SKM-1 (cell line): ENCODE data around the gene MED22.

Source experiments
- DNase-seq: peaks from one replicate; lab custom pipeline; 2025; ENCODE audit not compliant: unreplicated experiment; lab: John Stamatoyannopoulos, UW

Gene MED22

DNA sequence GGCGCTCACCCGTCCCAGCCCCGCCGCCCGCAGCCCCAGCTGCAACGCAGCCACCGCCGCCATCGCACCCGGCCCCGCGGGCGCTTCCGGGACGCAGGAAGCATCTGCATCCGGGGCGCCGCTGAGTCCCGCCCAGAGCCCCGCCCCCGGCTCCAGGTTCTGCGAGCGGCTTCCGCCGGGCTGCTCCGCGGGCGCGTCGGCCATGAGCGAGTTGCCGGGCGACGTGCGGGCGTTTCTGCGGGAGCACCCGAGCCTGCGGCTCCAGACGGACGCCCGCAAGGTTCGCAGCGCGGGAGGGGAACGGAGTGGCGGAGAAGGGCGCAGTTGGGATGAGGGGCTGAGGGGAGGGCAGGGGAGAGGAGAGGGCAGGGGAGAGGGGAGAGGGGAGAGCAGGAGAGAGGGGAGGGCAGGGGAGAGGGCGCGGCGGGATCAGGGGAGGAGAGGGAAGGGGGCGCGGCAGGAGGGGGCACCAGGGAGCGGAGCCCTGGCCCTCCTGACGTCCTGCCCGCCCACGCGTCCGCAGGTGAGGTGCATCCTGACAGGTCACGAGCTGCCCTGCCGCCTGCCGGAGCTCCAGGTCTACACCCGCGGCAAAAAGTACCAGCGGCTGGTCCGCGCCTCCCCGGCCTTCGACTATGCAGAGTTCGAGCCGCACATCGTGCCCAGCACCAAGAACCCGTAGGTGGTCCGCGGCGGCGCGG is 8.6 kb upstream of the MED22 start, which contains the start of the genes SURF1 and SURF2:
Gene SURF1, minus strand, starts transcription at position 97 of the 701 bp plus-strand sequence. Its CDS starts 34 bp downstream, at position 63.
Gene SURF2, plus strand, starts transcription at position 160 of the 701 bp plus-strand sequence. Its CDS starts 43 bp downstream, at position 203.
- peak; percentile 45 for DNase-seq

DNA sequence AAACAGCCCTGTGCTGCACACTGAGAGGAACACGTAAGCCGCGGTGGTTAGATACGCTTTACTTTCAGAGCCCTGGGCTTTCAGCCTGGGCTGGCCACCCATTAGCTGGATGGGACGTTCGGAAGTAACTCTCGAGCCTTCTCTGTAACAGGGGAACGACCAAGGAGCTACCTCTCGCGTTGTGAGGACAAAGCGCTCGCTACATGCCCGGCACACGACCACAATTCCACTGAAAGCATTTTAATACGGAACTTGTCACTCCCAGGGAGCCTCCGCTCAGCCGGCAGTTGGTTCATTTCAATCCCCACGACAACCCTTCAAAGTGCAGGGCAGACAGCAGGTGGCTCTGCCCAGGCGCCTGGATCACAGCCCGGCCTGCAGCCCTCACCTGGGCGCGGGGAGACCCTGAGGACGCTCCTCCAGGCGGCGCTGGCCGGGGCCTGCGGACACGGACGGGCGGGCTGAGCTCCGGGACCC is 8.0 kb upstream of the MED22 start:
- no peak for DNase-seq

DNA sequence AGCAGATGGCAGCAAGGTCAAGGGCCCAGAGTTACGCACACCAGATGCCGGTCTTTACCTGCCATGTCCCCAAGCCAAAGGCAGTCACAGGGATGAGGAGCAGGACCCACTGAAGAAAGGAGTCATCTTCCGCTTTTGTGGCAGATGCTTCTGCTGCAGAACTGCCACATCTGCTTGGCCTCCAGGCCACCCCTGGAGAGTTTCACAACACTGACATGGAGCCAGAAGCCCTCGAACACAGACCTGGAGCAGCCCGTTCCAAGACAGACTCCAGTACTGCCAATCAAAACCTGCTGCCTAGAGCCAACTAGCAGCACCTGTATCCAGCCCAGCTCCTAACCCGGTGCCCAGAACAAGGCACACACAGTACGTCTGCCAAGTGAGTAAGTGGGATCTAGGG is 6.8 kb upstream of the MED22 start:
- no peak for DNase-seq

DNA sequence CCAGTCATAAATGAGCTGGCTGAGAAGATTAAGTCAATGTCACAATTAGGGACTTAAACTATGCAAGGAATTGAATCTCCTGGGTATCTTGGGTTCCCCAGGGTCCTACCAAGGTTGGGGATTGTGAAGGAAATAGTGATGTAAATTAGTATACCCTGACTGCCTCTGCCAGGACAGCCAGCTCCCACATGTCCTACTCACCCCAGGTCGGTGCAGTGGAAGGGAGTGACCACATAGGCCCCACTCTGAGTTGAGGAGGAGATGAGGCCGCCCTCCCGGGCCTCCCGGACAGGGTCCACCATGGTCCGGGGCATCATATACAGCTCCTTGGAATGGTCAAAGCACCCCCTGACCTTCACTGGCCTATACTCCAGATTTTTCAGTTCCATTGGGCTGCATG is 5.6 kb upstream of the MED22 start:
- no peak for DNase-seq

DNA sequence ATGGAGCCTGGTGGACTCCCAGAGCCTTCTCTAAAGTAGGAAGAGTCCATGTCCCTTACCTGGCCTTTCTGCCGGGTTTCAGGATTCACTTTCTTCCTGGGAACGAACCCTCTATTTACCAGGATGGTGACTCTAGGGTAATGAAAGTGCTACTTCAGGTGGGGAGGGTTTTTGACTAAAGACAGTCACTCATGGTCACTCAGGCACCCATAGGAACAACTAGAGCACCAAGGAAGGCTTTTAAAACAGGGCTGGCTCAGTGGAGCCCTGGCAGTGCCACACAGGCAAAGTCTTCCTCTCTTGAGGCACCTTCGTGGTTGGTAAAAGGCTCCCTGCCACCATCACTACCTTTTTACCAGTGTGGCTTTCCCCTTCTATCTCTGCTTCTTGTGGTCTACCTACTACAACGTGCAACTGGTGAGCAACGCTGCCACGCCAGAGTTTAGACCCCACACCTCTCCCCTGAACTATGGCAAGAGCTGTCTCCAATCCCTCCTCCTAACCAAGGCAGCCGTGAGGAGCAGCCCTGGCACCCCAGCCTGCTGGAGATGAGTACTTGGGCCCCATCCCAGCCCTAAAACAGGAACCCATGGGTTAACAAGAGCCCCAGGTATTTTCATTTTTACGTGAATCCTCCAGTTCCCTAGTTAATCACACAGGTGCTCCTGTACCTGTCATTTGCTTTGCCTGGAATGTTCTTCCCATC is 4.9 kb upstream of the MED22 start:
- no peak for DNase-seq

DNA sequence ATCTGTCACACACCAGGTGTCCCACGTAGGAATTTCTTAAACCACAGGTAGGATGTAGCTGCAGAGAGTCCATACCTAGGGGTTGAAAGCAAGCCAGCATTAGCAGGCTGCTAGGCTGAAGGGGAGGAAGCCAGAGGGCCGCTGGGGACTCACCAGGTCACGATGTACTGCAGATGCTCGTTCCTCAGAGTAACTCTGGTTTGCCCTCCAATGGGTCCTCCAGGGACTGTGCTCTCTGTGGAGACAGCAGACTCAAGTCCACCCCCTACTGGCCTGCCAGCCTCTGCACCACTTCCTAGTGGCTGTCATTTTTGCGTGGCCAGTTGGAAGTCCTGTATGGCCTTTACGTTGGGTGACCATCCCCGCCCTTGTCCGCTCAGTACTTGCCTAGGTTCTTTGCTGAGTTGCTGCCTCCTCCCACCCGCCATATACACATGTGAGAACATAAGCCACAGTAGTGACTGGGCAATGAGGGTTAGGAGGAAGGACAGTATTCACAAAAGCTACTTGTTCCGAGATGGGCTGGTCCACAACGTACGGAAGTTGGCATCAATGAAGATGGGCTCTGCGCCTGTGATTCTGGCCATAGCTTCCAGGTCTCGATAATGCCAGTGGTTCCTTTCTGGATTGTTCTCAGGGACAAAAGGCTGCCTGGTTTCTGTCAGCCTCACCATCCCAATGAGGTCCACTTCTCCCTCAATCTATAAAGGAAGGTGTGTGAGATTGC is 4.1 kb upstream of the MED22 start:
- DNase-seq = peak; percentile 74

DNA sequence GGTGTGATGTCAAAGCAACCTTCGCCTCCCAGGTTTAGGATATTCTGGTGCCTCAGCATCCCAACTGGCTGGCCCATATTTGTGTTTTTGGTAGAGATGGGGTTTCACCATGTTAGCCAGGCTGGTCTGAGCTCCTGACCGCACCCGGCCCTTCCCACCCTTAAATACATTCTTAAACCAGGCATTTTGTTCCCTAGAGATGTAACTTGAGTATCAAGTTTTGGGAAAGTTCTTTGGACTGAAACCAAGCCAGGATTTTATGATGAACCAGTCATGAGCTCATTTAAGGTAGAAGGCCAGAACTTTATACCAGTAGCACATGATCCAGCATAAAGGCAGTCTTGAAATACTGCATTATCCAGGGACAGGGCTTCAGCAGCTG is 3.6 kb upstream of the MED22 start:
- DNase-seq = no peak

DNA sequence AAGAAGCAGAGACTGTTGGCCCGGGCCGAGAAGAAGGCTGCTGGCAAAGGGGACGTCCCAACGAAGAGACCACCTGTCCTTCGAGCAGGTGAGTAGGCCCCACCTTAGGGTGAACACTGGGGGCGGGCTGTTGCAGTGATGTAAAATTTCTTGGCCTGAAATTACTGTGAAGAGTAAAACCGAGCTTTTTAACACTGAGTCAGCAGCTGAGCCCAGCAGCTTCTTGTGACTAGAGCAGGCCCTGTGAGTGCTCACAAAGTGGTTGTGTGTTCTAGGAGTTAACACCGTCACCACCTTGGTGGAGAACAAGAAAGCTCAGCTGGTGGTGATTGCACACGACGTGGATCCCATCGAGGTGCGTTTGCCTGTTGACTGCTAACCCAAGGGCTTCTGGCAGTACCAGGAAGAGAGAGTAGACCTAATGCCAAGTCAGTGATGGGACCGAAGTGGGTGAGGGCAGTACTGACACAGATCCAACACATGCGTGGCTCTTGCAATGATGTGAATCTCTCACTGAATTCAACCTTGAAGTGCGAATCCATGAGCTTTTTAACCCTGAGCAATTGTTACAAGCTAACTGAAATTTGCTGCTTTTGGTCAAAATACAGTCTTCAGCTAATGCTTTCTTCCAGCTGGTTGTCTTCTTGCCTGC is 2.2 kb upstream of the MED22 start:
- no peak for DNase-seq

DNA sequence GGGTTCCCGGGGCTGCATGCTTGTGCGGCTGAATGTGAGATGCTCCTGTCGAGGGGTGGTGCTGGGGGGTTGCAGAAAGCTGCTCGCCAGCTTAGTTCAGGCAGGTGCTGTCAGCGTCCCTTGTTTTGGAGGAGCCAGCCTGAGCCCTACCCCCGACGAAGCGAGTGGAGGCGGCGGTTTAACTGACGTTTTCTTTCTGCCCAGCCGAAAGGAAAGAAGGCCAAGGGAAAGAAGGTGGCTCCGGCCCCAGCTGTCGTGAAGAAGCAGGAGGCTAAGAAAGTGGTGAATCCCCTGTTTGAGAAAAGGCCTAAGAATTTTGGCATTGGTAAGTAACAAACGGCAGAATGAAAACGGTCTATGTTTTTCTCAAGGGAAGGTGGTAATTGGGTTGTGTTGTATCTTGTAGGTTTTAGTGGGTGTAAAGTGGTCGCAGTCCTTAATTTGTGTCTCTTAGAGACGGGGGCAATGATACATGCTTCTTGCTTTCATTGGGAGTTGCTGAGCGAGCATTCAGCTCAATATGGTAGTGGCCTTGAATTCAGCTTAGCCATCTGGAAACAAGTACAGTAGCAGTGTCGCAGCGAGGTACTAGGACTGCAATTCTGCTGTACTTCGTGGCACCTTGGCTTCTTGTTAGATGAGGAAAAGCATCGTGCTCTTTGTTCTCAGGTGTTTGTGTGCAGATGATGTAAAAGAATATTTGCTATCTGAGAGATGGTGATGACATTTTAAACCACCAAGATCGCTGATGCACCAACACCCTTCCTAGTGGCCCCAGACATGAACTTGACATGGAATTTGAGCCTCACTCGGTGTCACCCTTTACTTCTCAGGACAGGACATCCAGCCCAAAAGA is 1.0 kb upstream of the MED22 start:
- DNase-seq = no peak

DNA sequence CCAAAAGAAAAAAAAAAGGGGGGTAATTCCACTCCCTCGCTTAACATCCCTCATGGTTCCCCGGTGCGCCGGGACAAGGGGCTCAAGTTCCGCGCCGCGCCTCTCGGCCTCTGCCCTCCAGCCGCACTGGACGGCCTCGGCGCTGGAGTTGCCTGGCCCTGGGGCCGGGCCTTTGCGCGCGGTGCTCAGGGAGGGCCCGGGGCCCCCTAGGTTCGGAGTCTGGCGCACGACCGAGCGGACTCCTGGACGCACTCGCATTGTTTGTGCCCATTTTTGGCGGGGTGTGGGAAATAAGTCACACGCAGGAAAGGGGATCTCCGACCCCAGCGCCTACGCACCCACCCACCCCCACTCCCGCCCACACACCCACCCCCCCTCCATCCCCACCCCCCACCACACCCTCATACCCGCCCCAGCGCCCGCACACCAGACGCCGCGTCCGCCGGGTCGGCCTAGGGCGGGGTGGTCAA is 381 bp downstream of the MED22 start:
- no peak for DNase-seq

DNA sequence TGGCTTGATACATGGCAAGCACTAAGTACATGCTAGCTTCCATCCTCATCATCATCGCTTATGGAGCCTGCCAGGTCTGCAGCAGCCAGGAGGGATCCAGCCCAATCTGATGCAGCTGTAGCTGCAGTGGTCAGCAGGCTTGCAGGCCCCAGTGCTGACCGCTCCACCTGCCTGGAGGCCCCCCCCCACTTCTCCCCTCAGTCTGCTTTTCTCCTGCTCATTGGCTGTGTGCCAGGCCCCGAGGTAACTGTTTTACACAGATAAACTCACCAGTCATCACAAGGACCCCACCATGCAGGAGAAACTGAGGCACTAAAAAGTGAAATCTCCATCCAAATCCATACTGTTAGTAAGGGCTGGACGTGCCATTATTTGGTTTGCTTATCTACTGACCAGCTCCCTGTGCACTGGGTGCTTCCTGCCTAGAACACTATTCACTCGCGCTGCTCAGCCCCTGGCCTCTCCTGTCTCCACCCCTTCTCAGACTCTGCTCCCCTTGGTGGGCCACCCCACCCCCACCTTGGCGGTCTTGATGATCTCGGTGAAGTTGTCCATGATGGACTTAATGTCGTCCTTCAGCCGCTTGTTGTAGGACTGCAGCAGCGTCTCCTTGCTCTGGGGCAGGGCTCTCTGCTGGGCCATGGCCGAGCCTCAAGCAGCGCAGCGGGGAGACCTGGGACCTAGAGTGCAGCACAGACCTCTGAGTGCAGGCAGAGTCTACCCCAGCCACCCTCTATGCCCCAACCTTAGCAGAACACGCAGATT is 1.7 kb downstream of the MED22 start:
- DNase-seq = no peak

DNA sequence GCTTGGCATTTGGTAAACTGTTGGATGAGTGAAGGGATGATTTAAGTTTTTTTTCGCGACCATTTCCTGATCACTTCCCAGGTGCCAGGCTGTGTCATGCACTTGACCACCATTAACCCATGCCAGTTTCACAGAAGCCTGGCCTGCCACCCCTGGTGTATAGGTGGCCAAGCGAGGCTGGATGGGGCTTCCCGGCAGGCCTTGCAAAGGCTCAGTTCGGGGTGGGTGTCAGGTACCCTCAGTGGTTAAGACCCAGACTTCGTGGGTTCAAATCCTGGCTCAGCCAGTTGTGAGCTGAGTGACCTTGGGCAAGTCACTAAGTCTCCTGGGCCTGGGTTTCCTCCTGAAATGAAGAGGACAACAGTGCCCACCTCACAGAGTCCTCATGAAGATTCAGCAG is 2.3 kb downstream of the MED22 start:
- no peak for DNase-seq

DNA sequence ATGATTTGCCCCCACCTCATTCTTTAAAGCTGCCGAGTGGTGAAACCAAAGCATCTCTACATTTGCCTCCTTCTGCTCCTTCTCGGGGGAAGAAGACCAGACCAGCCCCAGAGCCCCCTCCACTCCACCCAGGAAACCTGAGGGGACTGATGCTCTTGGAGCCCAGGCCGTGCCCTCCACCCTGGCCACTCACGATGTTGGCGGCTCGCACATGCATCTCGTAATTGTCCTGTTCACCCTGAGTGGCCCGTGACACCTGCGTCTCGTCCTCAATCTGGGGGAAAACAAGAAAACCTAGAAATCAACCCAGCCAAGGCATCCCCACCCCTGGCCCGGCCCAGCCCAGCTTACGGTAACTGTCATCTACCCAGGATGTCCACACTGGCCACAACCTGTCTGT is 3.0 kb downstream of the MED22 start:
- DNase-seq = no peak

DNA sequence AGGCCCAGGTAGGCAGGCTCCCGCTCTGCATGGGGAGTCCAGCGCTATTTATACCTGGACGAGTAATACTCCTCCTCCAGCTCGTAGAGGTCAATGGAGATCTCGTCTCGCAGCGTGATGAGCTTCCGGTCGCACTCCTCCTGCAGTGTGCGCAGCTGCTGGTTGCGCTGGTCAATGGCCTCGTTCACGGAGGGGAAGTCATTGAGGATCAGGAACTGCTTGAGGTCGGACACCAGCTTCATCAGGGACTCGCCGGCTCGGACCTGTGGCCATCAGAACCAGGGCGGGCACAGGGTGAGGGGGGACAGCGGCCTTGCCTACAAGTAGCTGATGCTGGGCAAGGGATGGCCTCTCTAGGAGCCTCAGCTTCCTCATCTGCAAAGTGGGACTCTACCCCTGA is 3.9 kb downstream of the MED22 start:
- DNase-seq = no peak

DNA sequence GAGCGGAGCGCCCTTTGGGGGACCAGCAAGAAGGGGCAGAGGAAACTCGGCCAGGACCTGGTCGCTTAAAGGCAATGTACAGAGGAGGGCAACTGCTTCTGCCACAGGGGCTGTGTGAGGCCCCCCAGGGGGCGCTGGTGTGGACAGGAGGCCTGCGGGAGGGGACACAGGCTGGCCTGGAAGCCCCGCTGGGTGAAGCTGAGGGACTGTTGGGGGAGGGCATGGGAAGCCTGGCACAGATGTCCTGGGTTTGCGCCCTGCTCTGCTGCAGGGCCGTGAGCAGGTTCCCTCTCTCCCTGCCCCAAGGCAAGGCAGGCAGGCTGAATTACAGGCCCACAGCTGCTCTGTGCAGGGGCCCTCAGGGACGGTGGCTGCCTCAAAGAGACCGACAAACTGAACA is 5.4 kb downstream of the MED22 start:
- no peak for DNase-seq

DNA sequence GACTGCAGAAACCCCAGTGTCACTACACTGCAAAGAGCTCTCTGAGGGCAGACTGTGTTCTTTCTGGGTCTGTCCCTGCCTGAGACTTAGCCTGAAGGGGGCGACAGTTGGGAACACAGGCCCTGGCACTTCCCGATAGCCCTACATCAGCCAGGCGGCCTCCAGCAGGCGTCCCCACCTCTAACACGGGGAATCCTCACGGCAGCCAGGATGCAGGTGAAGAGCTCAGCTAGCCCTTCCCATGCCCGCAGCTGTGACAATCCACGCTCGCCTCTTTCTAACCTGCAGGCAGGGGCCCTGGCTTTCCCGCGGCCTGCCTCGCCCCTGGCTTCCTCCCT is 5.9 kb downstream of the MED22 start:
- DNase-seq = no peak

DNA sequence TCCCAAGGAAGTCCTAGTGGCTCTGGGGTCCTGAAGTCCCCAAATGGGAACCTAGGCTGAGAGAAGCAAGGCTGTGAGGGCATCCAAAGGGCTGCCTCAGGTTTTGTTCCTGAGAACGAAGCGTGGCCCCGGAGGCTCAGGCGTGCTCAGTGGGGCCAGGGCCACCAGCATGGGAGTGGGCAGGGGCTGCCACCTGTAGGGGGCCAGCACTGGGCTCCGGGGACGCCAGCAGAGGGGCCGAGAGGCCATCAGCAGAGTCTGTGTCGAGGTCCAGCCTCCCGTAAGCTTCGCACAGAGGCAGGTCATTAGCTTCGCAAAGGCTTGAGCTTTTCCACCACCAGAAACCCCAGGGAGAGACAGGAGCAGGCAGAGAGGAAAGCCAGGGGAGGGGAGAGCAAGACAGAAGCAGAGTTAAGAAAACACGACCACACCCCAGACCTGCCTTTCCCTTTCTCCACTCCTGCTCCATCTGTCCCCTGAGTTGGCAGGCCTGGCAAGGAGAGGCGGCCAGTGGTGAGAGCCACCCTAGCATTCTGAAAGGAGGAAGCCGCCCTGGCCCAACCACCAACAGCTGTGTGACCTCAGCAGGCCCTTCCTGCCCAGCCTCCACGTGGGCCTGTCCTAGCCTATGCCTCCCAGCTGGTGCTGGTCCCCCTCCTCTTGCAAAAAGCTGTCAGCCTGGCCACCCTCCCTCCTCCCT is 6.4 kb downstream of the MED22 start:
- DNase-seq = peak; percentile 74

DNA sequence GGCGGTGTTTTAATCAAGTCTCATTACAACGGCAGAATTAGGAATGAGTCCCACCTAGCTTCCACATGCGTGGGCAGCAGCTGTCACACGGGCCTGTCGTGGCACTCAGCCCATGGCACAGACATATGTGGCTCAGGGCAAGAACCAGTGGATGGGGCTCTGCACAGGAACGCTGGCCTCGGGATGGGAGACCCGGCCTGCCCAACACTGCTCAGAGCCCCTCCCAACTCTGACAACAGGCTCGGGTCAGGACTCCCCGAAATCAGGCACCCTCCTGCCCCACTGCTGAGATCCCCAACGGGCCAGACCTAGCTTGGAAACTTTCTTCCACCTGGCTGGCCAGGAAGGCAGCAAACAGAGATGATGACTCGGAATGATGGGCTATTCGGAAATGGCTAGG is 7.0 kb downstream of the MED22 start:
- no peak for DNase-seq

DNA sequence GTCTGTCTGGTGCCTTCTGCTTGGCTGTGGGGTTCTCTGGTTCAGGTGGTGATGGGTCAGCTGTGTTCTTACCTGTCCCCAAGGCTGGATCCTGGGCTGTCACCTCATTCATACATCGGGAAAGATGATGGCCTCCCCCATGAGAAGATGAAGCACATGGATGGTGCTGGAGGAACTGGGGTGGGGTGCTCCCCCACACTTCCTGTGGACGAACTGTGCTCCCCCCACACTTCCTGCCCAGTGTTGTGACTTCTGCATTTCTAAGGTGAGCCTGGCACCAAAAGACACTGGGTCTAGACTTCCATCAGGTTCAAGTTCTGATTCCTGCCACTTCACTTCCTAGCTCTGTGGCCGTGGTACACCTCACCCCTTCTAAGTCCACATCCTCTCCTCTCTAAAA is 7.7 kb downstream of the MED22 start:
- DNase-seq = peak; percentile 69
